ENCODE measurements around the gene PCSK5.
"Not testable (repeated sequence)": the region's sequence is repeated elsewhere in the genome, so short reads cannot be mapped to it uniquely, and the experiment has no call there.

Gene PCSK5

DNA sequence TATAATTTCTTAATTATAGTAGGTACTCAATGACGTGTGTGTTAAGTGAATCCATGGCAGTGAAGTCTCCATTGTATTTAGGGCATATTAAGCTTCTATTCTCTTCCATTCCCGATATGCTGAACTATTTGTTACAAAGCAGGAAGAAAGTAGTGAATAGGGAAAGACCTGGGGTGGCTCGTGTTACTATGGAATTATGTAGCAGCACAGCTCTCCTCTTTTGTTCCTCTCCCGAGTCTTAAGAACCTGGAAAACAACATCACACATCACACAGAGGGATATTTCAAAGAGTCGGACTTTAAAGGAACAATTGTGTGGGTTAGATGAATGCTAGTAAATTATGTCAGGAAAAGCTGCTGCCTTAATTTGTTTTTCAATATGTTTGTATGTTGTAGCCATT is 131.8 kb downstream of the PCSK5 start:
- no peak for DNase-seq

DNA sequence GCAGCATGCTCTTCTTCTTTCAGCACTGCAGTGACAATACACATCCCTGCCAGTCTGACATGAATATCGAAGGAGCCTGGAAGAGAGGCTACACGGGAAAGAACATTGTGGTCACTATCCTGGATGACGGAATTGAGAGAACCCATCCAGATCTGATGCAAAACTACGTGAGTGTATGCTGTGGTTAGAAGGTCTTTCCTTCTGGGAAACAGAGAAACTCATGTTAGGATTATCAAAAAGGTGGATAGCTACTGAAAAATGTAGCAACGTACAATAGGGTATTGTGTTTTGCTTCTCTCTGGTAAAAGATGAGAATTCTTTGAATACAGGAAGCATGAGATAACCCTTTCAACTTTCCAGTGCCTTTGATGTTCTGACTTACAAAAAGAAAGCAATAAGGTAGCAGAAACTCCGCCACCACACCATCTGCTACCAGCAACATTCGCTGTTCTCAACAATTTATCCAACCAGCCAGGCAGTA is 133.3 kb downstream of the PCSK5 start:
- no peak for DNase-seq

DNA sequence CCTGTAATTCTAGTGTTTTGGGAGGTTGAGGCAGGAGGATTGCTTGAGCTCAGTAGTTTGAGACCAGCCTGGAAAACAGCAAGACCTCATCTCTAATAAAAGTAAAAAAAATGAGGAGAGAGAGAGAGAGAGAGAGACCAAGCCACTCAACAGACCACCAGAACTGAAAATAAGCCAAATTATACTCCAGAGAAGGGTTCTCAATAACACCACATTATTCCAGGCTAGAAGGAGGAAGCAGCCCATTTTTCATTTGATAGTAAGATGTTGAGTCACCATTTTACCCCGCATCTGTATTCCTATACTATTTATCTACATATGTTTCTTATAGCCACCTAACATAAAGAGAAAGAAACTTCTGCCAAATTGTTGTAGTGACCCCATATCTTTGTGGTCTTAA is 134.8 kb downstream of the PCSK5 start:
- DNase-seq: no peak

DNA sequence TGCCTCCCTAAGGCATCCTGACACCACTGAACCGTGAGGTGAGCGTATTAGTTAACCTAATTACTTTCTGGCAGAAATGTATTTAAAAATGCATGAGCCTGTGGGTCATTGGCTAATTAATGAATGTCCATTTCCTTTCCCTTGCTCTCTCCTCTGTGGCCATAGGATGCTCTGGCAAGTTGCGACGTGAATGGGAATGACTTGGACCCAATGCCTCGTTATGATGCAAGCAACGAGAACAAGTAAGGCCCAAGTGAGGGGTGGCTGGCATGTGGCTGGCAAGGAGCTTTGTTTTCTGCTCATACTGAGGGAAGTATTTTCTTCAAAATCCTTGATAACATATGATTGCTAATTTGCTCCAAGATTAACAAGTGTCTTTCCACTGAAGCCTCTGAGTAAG is 136.3 kb downstream of the PCSK5 start:
- DNase-seq: no peak

DNA sequence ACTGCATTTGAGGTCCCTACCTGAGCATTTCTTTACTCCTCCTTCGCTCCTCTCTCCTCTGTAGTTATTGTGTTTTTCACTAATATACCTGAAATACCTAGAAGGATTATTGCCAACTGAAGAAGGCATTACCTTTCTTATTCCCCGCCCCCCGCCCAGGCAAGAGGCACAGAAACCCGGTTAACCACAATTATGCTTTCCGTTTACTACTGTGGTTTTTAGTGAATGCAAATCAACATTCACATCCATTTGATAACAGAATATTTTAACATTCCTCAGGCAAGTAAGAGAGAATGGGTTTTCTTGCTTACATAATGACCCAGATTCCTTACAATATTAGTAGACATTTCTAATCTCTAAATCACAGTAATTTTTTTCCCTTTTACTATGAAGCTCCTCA is 136.9 kb downstream of the PCSK5 start:
- no peak for DNase-seq

DNA sequence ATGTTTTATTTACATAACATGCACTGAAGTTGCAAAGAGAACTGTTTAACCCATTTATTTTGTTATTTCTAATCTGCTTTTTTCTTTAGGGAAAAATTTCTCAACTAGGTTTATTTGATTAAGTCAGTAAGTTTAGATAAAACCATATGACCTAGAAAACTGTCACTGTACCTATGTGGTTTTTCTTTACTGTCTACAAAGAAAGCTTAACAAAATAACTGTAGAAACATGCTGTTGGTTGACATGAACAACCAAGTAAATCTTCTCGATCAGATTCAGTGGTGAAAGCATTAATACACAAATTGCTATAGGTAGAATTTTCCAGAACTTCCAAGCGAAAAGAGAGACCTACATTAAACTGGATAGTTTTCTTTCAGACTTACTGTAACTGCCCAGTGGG is 137.4 kb downstream of the PCSK5 start:
- DNase-seq: no peak

DNA sequence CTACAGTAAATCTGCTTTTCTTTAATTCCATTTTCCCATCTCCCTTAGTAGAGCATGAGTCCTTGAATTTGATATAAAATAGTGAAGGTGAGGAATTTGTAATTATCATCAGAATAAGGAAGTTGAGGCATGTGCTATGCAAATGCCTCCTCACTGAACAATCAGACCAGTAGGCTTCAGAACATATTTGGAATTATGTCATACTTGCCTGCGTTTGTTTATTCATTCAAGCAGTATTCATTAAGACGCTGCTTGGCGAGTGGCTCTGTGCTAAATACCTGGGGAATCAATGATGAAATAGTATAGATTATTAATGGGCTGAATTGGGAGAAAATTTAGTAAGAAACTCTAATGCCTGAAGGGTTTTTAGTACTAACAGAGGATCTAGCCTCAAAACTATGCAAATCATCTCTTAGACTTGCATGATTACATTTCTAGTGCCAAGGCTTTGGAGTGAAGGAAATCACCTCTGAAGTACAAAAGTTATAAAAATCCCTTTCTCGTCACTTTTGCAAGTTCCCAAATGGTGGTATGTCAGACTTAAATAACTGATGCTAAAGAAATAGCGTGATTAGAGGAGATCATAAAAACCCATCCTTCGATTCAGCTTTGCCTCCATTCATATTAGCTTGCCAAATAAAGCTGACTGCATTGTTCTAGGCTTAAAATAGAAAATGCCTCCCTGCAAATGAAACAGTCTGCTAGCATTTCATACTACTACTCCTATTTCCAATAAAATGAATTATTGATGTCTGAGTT is 141.7 kb downstream of the PCSK5 start:
- DNase-seq: no peak

DNA sequence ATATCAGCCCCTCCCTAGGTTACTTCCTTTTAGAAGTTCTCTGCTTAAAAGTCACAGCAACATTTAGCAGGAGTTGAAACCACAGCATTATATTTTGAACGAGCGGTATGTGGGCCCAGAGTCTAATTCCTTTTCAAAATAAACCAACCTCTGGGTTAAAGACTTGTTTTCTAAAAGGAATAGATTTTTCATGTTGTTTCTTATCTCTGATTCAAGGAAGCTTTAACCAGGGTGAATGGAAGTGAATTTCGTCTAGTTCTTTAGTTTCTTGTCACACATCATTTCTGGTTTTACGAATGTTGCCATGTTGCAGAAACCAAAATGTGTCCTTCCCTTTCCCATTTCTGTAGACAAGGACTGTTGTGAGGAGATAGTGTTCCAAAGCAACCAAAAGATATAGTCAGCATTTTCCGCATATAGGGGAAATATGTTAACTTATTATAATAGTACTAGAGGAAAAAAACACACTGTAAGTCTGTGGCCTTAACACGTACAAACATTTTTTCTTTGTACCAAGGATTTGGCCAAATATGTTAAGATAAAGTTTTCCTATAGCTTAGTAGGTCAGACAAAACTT is 142.4 kb downstream of the PCSK5 start:
- DNase-seq: no peak

DNA sequence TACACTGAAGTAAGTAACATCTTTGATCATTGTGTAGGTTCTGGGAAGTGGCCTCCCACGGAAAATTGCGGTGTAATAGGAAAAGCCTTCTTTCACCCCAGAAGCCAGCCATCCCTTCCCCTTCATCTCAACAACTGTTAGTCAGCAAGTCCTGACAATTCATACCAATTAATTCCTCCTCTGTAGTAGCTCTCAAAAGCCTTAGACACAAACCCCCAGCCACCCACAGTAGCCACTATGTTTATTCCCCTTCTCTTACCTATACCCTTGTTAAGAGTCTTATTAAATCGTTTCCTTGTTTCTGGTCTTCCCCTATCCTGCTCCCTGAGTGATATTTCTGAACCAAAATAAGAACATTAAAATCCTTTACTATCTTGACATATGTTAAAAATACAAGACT is 143.6 kb downstream of the PCSK5 start:
- no peak for DNase-seq

DNA sequence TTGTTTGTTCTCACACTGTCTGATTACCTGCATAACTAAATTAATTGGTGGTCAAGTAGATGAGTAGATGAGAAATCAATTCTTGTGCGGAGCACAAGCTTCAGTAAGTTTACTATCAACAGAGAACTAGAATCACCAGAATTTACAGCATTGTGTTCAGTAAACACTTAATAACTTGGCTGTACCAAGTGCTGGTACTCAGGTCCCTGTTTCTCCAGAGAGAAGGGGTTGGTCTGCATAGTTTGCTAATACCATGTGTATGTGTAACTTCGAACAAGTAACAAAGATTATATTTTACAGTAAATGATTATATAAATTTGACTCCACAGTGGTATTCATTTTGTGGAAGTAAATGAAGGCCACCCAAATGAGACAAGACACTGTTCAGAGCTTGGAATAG is 146.3 kb downstream of the PCSK5 start:
- no peak for DNase-seq

DNA sequence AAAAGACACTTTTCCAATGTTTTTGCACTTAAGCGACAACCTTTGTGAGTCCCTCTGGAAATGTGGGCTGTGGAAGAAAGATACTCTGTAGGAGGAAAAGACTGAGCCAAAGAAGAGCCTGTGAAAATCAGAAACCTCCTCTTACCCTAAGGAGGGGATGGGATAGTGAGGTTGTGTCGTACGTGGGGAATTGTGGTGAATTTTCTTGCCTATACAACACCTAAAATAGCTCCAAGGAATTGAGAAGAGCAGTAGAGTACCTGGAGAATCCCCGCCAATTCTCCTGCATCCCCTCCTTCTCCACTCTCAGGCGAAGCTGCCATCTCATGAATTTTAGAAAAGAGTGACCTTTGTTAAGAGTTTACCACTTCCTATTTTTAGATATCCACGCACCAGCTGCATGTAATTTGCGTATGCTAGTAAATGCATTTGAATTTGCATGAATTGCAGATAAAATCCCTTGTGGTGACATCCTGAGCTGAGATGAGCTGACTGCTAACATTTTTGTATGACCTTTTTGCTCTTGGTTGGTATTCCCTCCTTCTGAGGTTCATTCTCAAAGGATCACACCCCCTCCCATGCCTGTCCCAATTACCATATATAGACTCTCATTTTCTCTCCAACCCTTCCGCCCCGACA is 147.2 kb downstream of the PCSK5 start:
- DNase-seq: no peak

DNA sequence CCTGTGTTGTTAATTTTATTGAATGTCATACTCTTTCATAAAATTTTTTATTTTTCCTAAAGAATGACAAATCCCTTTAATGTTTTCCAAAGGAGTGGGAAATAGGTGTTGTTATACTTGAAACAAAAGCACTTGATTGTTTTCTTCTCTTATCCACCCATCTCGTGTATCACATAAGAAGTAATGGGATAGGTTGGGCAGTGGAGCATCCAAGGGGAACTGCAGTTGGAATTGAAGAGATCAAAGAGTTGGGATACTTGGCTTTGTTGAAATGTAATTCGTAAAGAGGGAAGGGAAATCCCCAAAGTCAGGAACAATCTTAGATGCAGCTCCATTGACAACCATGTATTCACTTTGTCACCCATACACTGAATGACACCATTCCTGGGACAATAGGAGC is 148.0 kb downstream of the PCSK5 start:
- DNase-seq: no peak

DNA sequence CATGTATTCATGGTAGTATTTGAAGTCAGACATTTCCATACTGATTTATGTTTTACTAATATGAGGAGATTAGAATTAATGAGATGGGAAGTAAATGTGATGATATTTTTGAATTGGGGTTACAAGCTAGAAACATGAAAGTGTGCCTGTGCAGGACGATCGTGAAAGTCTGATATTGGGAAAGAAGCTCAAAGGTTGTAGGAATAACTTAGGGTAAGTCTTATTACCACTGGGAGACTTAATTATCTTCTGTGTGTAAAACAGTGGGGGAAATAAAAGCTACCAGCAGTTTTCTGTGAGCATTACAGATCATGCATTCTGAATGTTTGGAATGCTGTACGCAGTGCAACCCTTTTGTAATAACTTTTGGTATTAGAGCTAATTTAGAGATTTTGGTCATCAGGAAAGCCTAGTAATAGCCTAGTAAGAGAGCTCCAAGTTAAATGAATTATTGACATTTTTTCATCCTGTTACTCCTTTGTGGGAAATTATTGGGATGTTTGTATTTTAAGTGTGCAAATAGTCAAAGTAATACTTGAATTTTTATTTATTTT is 153.9 kb downstream of the PCSK5 start:
- DNase-seq: no peak

DNA sequence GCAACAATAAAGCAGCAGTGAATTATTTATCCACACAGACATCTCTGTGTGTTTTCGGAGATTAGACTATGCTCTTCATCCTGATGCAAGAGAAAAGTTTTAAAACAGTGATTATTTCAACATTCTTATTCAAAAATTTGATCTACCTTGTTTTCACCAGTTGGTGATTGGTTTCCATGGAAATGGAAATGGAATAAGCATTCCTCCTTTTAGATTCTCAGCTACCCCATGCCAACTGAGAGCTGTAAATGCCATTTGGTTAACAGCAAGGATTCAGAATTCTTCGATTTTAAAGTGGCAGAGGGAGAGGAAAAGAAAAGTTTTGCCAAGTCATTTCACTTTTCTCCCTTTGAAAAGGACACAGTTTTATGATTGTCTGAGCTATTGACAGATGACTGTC is 154.7 kb downstream of the PCSK5 start:
- DNase-seq: no peak

DNA sequence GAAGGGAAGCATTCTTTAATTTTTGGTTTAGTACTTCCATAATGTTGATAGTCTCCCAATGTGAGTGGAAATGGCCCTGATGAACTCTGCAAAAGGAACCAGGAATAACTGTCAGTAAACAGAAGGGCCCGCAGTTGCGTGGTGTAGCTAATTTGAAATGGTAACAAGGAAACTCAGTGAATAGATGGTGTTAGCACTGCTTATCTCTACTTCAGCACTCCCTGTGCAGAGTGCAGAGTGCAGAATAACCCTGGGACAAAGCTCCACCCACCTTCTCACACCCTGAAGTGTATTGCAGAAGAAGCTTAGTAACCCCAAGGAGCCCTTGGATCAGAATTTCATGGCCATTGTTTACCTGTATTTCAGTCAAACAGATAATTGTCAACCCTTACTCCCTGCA is 158.9 kb downstream of the PCSK5 start:
- no peak for DNase-seq

DNA sequence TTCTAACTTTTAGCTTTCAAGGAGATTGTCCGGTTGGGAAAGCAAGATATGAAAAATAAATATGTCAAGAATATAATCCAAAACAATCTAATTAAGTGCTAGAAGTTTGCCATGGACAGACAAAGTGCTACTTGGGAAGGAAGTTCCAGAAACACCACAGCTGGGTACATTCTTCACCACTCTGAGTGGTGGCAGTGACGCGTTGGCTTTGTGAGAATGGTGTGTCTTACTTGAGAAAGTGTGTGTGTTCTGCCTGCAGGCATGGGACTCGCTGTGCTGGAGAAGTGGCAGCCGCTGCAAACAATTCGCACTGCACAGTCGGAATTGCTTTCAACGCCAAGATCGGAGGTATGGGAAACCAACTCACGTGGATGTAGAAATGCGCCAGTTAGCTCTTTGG is 177.2 kb downstream of the PCSK5 start:
- DNase-seq: no peak

DNA sequence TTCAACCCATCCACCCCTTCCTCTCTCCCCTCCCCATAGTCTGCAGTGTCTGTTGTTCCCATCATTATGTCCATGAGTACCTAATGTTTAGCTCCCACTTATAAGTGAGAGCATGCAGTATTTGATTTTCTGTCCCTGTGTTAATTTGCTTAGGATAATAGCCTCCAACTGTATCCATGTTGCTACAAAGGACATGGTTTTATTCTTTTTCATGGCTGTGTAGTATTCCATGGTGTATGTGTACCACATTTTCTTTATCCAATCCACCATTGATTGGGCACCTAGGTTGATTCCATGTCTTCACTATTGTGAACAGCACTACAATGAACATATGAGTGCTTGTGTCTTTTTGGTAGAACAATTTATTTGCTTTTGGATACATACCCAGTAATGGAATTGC is 187.1 kb downstream of the PCSK5 start:
- DNase-seq: no peak

DNA sequence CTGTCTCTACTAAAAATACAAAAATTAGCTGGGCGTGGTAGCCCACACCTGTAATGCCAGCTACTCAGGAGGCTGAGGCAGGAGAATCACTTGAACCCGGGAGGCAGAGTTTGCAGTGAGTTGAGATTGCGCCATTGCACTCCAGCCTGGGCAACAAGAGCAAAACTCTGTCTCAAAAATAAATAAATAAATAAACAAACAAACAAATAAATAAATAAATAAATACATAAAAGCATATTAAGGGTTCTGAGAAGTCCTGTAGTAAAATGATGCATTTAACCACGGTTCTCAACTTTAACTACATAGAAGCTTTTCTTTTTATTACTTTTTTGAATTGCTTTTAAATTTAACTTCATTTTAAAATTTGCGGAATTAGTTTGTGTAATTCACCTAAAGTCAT is 190.8 kb downstream of the PCSK5 start:
- DNase-seq: not testable (repeated sequence)

DNA sequence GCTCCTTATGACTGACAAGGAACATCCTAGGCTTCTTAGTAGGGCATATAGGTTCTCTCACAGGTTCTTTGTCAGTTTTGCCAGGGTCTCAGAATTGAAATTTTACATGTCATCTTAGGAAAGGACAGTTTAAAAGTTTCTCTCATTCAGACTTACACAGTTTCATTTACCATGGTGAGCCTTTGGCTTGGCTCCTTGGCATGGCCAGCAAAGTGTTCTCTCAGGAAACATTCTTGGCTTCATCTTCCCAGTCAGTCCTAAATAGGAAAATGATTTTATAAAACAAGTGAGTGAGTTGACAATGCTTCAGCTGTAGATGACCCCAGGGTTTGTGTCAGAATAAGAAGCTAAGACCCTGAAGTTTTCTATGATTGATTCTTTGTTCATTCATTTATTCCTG is 191.6 kb downstream of the PCSK5 start:
- no peak for DNase-seq

DNA sequence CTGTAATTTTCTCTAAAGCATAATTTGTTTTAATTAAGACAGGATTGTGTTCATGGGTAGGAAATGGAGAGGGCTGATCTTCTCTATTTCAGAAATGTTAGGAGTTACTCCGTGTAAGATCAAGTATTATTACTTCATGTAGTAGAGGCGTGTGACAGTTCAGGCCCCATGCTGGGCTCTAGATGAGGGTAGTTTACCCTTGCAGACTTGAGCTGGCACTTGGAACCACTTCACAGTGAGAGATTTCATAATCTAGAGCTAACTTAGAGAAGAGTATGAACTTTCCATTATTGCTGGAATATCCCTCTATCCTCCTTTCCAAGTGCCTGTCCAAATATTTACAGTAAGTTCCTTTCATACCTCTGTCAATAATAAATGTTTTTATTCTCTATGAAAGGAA is 195.1 kb downstream of the PCSK5 start:
- no peak for DNase-seq

DNA sequence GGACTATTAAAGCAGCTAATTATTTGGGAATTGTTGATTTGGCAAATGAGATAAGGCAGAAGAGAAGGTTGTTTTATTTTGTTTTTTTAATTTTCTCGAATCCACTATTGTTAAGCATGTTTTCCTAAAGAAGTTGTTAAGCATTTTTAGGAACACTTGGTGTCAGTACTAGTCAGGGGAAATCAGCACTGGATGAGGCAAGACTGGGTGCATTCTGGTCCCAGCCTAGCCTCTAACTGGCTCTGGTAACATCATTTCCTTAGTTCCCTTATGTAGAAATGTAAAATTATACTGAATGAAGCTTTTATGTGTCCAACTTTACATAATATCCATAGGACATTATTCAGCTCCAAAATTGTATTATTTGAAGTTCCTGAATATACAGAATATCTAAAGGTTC is 196.1 kb downstream of the PCSK5 start:
- no peak for DNase-seq

DNA sequence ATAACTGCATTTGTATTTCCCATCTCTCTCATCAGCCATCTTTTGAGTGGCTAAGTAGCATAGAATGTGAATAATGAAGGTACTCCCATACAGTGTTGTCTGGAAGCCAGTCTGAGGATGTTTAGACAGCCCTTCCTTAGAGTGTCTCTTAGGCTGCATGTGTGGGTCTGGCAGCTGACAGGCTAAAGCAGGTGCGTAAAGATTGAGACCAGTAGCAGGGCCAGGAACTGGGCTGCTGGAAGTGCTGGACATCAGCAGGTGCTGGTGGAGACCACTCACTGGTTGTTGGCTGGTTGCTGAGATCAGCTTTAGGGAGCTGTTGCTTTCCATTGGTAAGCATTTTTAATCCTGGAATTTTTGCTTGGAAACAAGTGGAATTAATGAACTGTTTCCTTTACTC is 197.5 kb downstream of the PCSK5 start:
- DNase-seq: no peak

DNA sequence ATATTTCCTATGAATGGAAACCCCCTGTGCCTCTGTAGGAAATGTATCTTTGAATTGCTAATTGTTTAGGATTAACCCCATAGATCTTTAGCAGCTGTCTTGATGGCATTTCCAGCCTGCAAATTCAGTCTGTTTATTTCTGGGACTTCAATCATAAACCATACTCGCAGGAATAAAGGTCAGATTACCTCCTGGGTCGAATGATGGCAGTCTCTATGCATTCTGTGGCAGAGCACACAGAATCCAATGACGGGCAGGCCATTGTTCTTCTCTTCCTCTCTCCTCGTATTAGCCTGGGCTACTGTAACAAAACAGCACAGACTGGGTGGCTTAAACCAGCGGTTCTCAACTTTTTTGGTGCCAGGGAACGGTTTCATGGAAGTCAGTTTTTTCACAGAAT is 199.9 kb downstream of the PCSK5 start:
- DNase-seq: no peak

DNA sequence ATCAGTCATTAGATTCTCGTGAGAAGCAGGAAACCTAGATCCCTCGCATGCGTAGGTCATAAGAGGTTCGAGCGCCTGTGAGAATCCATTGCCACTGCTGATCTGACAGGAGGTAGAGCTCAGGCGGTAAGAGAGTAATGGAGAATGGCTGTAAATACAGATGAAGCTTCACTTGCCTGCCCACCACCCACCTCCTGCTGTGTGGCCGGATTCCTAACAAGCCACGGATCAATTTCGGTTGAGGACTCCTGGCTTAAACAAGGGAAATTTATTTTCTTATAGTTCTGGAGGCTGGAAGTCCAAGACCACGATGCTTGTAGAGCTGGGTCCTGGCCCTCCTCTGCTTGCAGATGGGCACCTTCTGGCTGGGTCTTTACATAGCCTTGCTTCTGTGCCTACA is 200.4 kb downstream of the PCSK5 start:
- DNase-seq: no peak

Data from DMS153 (cell line).